ENCODE results near the gene NPY.
"Not testable (repeated sequence)": the region's sequence is repeated elsewhere in the genome, so short reads cannot be mapped to it uniquely, and the experiment has no call there.

NPY gene

DNA sequence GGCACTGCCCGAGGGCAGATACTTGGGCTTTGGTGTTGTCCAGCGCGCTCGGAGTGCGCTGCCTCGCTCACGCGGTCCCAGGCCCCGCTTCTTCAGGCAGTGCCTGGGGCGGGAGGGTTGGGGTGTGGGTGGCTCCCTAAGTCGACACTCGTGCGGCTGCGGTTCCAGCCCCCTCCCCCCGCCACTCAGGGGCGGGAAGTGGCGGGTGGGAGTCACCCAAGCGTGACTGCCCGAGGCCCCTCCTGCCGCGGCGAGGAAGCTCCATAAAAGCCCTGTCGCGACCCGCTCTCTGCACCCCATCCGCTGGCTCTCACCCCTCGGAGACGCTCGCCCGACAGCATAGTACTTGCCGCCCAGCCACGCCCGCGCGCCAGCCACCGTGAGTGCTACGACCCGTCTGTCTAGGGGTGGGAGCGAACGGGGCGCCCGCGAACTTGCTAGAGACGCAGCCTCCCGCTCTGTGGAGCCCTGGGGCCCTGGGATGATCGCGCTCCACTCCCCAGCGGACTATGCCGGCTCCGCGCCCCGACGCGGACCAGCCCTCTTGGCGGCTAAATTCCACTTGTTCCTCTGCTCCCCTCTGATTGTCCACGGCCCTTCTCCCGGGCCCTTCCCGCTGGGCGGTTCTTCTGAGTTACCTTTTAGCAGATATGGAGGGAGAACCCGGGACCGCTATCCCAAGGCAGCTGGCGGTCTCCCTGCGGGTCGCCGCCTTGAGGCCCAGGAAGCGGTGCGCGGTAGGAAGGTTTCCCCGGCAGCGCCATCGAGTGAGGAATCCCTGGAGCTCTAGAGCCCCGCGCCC lies at the start of gene NPY:
NPY (plus strand) TSS at position 294 of the 802 bp plus-strand sequence. CDS start 1,051 bp downstream, outside the sequence.
- no peak for DNase-seq

DNA sequence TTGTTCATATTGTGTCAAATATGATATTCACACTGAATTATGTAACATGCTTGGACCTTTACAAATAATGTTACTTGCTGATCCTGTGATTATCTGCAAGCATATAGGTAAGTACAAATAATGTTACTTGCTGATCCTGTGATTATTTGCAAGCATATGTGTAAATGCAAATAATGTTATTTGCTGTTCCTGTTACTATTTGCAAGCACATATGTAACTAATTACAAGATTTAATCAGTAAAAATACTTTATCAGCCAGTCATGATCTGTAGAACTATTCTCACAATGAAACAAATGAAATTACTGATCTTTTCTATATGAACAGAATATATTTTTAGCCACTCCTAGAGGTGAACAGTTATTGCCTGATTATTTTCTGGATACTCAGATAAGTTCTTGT lies 44.7 kb upstream of the NPY start:
- DNase-seq = no peak

DNA sequence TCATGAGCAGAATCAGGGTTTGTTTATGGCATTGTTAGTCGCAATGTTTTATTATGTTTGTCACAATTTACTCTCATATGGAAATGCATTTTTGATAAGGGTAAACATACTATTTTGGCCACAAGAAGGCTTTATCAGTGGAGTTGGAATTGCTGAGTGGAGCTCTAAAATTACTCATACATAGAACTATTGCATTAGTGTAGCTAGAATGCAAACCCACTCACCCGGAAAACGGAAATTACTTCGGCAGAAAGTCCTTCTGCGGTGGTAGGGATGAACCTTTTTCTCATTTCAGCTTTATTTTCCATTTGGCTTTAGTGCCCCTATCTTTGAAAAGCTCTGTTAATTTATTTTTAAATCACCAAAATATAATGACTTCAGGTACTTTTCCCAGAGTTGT lies 42.8 kb upstream of the NPY start:
- DNase-seq = no peak

- no peak for DNase-seq
Measured at GRCh38 chr7:24244554-24244953, 39.4 kb upstream of the NPY start.

DNA sequence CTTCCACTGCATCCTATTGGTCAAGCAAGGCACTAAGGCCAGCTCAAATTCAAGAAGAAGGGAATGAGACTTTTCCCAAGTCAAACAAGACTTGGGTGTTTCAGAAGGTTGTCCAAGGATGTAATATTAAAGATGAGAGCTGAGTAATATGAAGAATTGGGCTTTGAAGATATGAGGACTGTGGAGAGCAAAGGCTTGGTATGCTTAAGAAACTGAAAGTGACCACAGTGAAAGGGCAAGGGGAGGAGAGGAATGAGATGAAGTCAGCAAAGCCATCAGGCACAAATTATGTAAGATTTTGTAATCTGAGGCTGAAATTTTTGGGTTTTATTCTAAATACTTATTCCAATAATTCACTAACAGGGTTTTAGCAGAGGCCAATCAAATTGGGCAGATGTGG lies 38.6 kb upstream of the NPY start:
- no peak for DNase-seq

DNA sequence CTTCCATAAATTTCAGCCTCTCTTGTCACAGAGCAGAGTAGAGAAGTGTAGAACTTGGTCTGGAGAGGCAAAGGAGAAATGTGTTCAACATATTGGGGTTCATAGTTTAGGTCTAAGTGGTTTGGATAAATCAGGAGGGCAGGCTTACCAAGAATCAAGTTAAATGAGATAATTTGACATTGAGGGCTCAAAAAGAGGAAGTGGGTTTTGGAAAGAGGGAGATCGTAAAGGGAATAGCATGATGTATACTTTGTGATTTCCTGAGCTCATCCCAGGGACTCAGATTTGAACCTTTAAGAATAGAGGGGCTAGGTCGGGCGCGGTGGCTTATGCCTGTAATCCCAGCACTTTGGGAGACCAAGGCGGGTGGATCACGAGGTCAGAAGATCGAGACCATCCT lies 34.7 kb upstream of the NPY start:
- DNase-seq = no peak

GRCh38 chr7:24251568-24251967 lies 32.4 kb upstream of the NPY start:
- DNase-seq = no peak

DNA sequence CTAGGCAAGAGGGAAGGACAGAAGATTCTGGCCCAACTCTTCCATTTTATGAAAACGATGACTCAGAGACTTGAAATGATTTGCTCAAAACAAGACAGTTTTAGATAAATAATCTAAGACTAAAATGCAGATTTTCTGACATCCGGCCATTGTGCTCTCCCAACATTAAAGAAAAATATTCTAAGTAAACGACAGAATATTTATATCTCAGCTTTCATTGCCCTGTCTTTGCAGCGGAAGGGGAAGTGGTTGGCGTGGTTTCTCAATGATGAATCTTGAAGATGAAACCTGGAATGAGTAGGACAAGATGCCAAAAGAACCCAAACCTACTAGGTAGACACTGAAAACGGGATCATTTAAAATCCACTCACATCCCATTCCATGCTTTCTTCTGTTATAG lies 28.9 kb upstream of the NPY start:
- no peak for DNase-seq

DNA sequence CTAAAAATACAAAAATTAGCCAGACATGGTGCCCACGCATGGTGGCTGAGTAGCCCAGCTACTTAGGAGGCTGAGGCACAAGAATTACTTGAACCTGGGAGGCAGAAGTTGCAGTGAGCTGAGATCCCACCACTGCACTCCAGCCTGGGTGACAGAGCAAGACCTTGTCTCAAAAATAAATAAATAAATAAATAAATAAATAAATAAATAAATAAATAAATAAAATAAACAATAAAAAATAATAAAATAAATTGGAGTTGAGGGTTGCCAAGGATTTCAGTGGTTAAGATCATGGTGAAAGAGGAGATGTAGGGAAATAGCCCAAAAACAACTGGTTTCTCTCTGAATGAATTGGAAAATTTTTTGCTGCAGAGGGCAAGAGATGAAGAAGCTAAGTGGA lies 25.7 kb upstream of the NPY start:
- DNase-seq = not testable (repeated sequence)

GRCh38 chr7:24271938-24272337 lies 12.1 kb upstream of the NPY start:
- DNase-seq = no peak

DNA sequence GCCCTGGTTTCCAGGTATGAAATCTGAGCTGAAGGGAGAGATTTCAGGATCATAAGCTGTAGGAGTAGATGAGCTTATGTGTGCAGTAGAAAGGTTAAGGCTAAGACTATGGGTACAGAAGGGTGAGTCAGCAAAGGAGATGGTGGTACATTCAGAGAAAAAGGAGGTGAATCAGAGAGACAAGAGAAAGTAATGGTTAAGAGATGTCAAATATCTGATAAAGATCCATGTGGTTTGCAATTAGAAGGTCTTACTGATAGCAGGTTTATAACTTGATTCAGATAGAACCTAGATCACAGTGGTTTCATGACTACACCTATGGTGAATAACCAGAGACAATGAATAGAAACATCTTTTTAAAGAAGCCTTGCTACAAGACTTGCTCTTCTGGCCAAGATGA lies 4.5 kb upstream of the NPY start:
- no peak for DNase-seq

- DNase-seq = no peak
Measured at GRCh38 chr7:24283554-24283896, 465 bp upstream of the NPY start.

GRCh38 chr7:24284699-24285506 lies 913 bp downstream of the NPY start:
- no peak for DNase-seq

- DNase-seq = peak; percentile 41
Measured at GRCh38 chr7:24290004-24290641, 6.1 kb downstream of the NPY start.

GRCh38 chr7:24291271-24291670 lies 7.3 kb downstream of the NPY start:
- no peak for DNase-seq

DNA sequence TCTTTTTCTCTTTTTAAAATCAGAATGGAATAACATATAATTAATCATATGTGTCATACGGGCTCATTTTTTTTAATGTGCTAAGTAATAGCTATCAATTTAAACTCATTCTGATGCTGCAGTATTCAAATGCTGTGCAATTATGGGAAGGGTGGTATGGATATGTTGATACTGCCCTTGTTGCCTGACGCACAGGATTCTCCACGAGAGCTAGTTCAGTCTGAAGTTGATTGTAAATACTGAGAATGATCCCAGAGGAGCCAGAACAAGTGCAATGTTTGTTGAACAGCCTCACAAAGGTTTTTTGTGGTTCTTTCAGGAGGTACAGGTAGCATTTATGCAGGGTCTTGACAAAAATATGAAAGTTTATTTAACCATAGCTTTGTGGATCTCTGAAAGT lies 13.4 kb downstream of the NPY start:
- no peak for DNase-seq

DNA sequence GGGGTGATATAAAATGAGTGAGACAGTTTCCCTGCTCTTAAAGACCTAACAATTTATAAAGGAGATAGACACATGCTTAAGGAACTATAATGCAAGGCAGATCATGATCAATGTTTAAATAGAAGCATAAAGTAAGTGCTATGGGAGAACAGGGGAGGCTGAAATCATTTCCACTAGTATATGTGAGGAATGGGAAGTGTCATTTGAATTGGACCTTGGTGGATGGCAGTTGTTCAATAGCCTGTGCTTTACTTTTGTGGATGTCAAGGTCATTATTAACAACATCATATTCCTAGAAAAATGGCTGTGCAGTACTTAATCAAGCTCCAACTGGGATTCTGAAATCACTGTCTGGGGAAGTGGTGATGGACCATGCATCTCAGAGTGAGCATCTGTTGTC lies 14.7 kb downstream of the NPY start:
- no peak for DNase-seq

DNA sequence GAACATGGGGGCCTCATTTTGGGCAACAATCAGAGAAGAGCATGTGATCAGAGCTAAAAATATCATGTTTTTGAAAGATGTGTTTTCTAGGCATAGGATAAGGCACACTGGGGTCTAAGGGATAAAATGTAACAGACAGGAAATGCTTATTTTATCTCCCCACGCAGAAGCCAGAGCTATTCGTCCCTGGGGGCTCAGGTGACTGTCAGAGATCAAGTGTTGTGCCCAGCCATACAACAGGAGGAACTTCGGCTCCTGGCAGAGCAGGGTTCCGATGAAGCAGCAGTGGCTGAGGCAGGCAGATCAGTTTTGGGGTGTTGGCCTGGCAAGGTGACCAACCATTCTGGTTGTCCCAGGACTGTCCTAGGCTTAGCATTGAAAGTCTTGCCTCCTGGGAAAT lies 15.2 kb downstream of the NPY start:
- no peak for DNase-seq

GRCh38 chr7:24301703-24302102 lies 17.7 kb downstream of the NPY start:
- no peak for DNase-seq

- DNase-seq = no peak
Measured at GRCh38 chr7:24304494-24305095, 20.6 kb downstream of the NPY start.

- no peak for DNase-seq
Measured at GRCh38 chr7:24307326-24307725, 23.3 kb downstream of the NPY start.

DNA sequence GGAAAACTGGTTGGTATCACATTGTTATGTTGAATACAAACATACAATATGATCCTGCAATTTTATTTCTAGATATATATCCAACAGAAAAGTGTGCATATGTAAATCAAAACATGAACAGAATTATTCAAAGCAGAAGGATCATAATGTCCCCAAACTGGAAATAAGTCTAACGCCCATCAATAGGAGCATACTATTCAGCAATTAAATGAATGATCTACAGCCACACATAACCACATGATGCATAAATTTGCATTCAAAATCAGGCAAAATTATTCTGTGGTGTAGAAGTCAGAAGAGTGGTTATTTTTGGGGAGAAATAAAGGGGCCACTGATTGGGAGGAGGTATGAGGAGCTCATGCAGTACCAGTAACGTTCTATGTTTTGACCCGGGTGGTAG lies 28.6 kb downstream of the NPY start:
- no peak for DNase-seq

GRCh38 chr7:24313777-24314176 lies 29.8 kb downstream of the NPY start:
- DNase-seq = no peak

- no peak for DNase-seq
Measured at GRCh38 chr7:24316340-24316739, 32.4 kb downstream of the NPY start.
